H9 (cell line): ENCODE data around the gene KCTD4. TPM values are rescaled to one million over a fixed set of nuclear protein-coding genes. Genes with fewer than 3 reads are reported as not detected.

Source experiments
- DNase-seq: peaks from one replicate; pipeline ENCODE4 v3.0.0-alpha.2; 2017
- H2AFZ ChIP-seq: one replicate; pipeline ENCODE4 v1.6.1; 2013; ENCODE audit warnings: mild to moderate bottlenecking, low read length, control low read depth, moderate library complexity
- H2AK5ac ChIP-seq: 2 replicates; pipeline ENCODE4 v1.6.1; 2013; ENCODE audit warnings: low read length, control low read depth, mixed read lengths; ENCODE audit not compliant: insufficient read length
- H2BK120ac ChIP-seq: one replicate; pipeline ENCODE4 v1.6.1; 2013; ENCODE audit warnings: low read depth, mild to moderate bottlenecking, low read length, control low read depth, inconsistent platforms; ENCODE audit not compliant: poor library complexity, severe bottlenecking
- H2BK12ac ChIP-seq: 2 replicates; pipeline ENCODE4 v1.6.1; 2013; ENCODE audit warnings: low read length, control low read depth, mixed read lengths, low read depth; ENCODE audit not compliant: insufficient read length
- H2BK15ac ChIP-seq: 2 replicates; pipeline ENCODE4 v1.6.1; 2013; ENCODE audit warnings: low read depth, low read length, control low read depth
- H2BK20ac ChIP-seq: one replicate; pipeline ENCODE4 v1.6.1; 2013; ENCODE audit warnings: low read depth, mild to moderate bottlenecking, low read length, control low read depth, inconsistent platforms; ENCODE audit not compliant: poor library complexity, severe bottlenecking
- H2BK5ac ChIP-seq: 2 replicates; pipeline ENCODE4 v1.6.1; 2013; ENCODE audit warnings: low read length, control low read depth, mixed read lengths; ENCODE audit not compliant: insufficient read length
- H3K14ac ChIP-seq: 2 replicates; pipeline ENCODE4 v1.6.1; 2013; ENCODE audit warnings: low read length, control low read depth; ENCODE audit not compliant: insufficient read depth
- H3K18ac ChIP-seq: 2 replicates; pipeline ENCODE4 v1.6.1; 2013; ENCODE audit warnings: low read depth, mild to moderate bottlenecking, mixed read lengths, low read length, control low read depth; ENCODE audit not compliant: insufficient read length
- H3K23ac ChIP-seq: 2 replicates; pipeline ENCODE4 v1.6.1; 2013; ENCODE audit warnings: low read length, control low read depth, mixed read lengths, low read depth; ENCODE audit not compliant: insufficient read length
- H3K23me2 ChIP-seq: 2 replicates; pipeline ENCODE4 v1.6.1; 2013; ENCODE audit warnings: low read depth, mild to moderate bottlenecking, mixed read lengths, low read length, control low read depth; ENCODE audit not compliant: insufficient read length, poor library complexity, severe bottlenecking
- H3K27ac ChIP-seq: 2 replicates; pipeline ENCODE4 v1.5.1; 2013; ENCODE audit warnings: low read length, control low read depth, mixed read lengths, low read depth; ENCODE audit not compliant: insufficient read length
- H3K27me3 ChIP-seq: 2 replicates; pipeline ENCODE4 v1.6.1; 2013; ENCODE audit warnings: low read length, control low read depth, inconsistent platforms; ENCODE audit not compliant: insufficient read depth
- H3K4ac ChIP-seq: 2 replicates; pipeline ENCODE4 v1.6.1; 2013; ENCODE audit warnings: low read depth, mild to moderate bottlenecking, control low read depth, inconsistent platforms, low read length, moderate library complexity
- H3K4me1 ChIP-seq: 2 replicates; pipeline ENCODE4 v1.6.1; 2013; ENCODE audit warnings: low read length, control low read depth, inconsistent platforms; ENCODE audit not compliant: insufficient read depth
- H3K4me2 ChIP-seq: 2 replicates; pipeline ENCODE4 v1.6.1; 2013; ENCODE audit warnings: low read length, control low read depth, mixed read lengths; ENCODE audit not compliant: insufficient read length, insufficient read depth
- H3K56ac ChIP-seq: 2 replicates; pipeline ENCODE4 v1.6.1; 2013; ENCODE audit warnings: low read depth, mild to moderate bottlenecking, mixed read lengths, low read length, control low read depth; ENCODE audit not compliant: insufficient read length
- H3K79me1 ChIP-seq: 2 replicates; pipeline ENCODE4 v1.6.1; 2013; ENCODE audit warnings: low read depth, mild to moderate bottlenecking, moderate library complexity, low read length, control low read depth, inconsistent platforms; ENCODE audit not compliant: insufficient read depth, poor library complexity, severe bottlenecking
- H3K79me2 ChIP-seq: 2 replicates; pipeline ENCODE4 v1.6.1; 2013; ENCODE audit warnings: low read length, control low read depth, inconsistent platforms; ENCODE audit not compliant: insufficient read depth
- H3K9ac ChIP-seq: 2 replicates; pipeline ENCODE4 v1.6.1; 2013; ENCODE audit warnings: low read length, control low read depth, mixed read lengths; ENCODE audit not compliant: insufficient read length; ENCODE audit errors: extremely low read depth
- H3K9me3 ChIP-seq: one replicate; pipeline ENCODE4 v1.6.1; 2013; ENCODE audit warnings: low read depth, low read length, inconsistent platforms; ENCODE audit not compliant: control insufficient read depth
- H3T11ph ChIP-seq: one replicate; pipeline ENCODE4 v1.6.1; 2013; ENCODE audit warnings: mild to moderate bottlenecking, low read length, control low read depth, inconsistent platforms
- H4K20me1 ChIP-seq: one replicate; pipeline ENCODE4 v1.6.1; 2013; ENCODE audit not compliant: control insufficient read depth, insufficient read length, insufficient read depth
- H4K5ac ChIP-seq: 2 replicates; pipeline ENCODE4 v1.6.1; 2013; ENCODE audit warnings: low read depth, mild to moderate bottlenecking, mixed read lengths, low read length, control low read depth; ENCODE audit not compliant: insufficient read length
- H4K8ac ChIP-seq: replicated peaks from 2 replicates; pipeline ENCODE4 v1.6.1; 2013; ENCODE audit warnings: low read length, control low read depth, mixed read lengths, low read depth; ENCODE audit not compliant: insufficient read length
- H4K91ac ChIP-seq: 2 replicates; pipeline ENCODE4 v1.6.1; 2013; ENCODE audit warnings: low read depth, mild to moderate bottlenecking, moderate library complexity, mixed read lengths, low read length, control low read depth; ENCODE audit not compliant: insufficient read length
- H3K27ac Mint-ChIP-seq, 3 experiments: 2 replicates in 2 of 3; 3 replicates in 1 of 3; pipeline ENCODE4 v1.8.0; 2020 to 2021; ENCODE audit warnings: mixed read lengths in 3 of 3, mild to moderate bottlenecking in 1 of 3, moderate library complexity in 1 of 3
- H3K27me3 Mint-ChIP-seq: 2 replicates; pipeline ENCODE4 v1.8.0; 2021; ENCODE audit warnings: low read depth, mild to moderate bottlenecking, moderate library complexity, mixed read lengths
- H3K36me3 Mint-ChIP-seq, 3 experiments: 2 replicates in 2 of 3; 3 replicates in 1 of 3; pipeline ENCODE4 v1.8.0; 2020 to 2021; ENCODE audit warnings: low read depth in 3 of 3, mixed read lengths in 3 of 3; ENCODE audit not compliant: insufficient read depth in 1 of 3
- H3K4me1 Mint-ChIP-seq, 2 experiments: 2 replicates each; pipeline ENCODE4 v1.8.0; 2020; ENCODE audit warnings: mixed read lengths in 2 of 2
- H3K4me3 Mint-ChIP-seq, 2 experiments: 2 replicates in 1 of 2; 3 replicates in 1 of 2; pipeline ENCODE4 v1.8.0; 2020 to 2021; ENCODE audit warnings: mild to moderate bottlenecking in 2 of 2, mixed read lengths in 2 of 2, moderate library complexity in 1 of 2
- H3K9me3 Mint-ChIP-seq, 2 experiments: 2 replicates in 1 of 2; 3 replicates in 1 of 2; pipeline ENCODE4 v1.8.0; 2020; ENCODE audit warnings: mild to moderate bottlenecking in 2 of 2, mixed read lengths in 2 of 2, moderate library complexity in 1 of 2
- CTCF ChIP-seq: fragments of 200-600 bp; sonication (generic); conservative IDR thresholded peaks from 3 replicates; pipeline ENCODE4 v1.8.0; 2021; ENCODE audit warnings: antibody characterized with exemption, mild to moderate bottlenecking
- WGBS: extraction: QIAGEN DNeasy Blood & Tissue Kit; methylation state at CpG from one replicate; pipeline ENCODE4 v1.1.7; 2013; ENCODE audit warnings: missing lambda C conversion rate, low lambda C conversion rate, mixed read lengths; ENCODE audit not compliant: insufficient read length; ENCODE audit errors: extremely low coverage; 5-methylcytosine and 5-hydroxymethylcytosine counted together
- total RNA-seq: library from RNA; stranded (reverse); gene quantifications from 2 replicates; pipeline ENCODE4 v1.2.1, GENCODE V29; 2021

KCTD4 gene
- total RNA-seq, 1 experiment from 2014 or later: not detected

GRCh38 chr13:45198924-45199323, 1.9 kb downstream of the KCTD4 start:
- no peak overlapping the region for H4K5ac ChIP-seq
- no peak overlapping the region for H2AK5ac ChIP-seq
- no CpG with 5 or more reads among the region's 3 CpGs for WGBS
- no peaks in the 10 kb centered on the region for H3K79me2 ChIP-seq
- H2BK120ac ChIP-seq: no peak overlapping the region
- no peak overlapping the region for H2BK5ac ChIP-seq
- H3K18ac ChIP-seq: no peak overlapping the region
- no peak overlapping the region for H3K56ac ChIP-seq
- no peak overlapping the region for H3K4ac ChIP-seq
- H4K91ac ChIP-seq: no peak overlapping the region
- H3K14ac ChIP-seq: no peak overlapping the region
- no peak overlapping the region for H2AFZ ChIP-seq
- H3K9me3 Mint-ChIP-seq: no peaks in the 10 kb centered on the region
- no peak for TF ChIP-seq CTCF
- no peak overlapping the region for H4K8ac ChIP-seq
- H2BK20ac ChIP-seq: no peak overlapping the region
- no peak overlapping the region for H3K9ac ChIP-seq
- no peaks in the 10 kb centered on the region for H3K23me2 ChIP-seq
- H3T11ph ChIP-seq: no peak overlapping the region
- peaks cover 1 to 12% (median 4%) of the 10 kb centered on the region in 3 experiments; a peak in 4 of 7 replicates for H3K36me3 Mint-ChIP-seq
- H3K27me3 ChIP-seq: no peaks in the 10 kb centered on the region
- no peak overlapping the region for H3K27ac ChIP-seq
- no peak overlapping the region for H2BK15ac ChIP-seq
- no peaks in the 10 kb centered on the region for H3K4me1 ChIP-seq
- peaks cover 14 to 23% of the 10 kb centered on the region in 2 experiments for H3K4me1 Mint-ChIP-seq
- no peak overlapping the region for H3K23ac ChIP-seq
- H3K79me1 ChIP-seq: no peaks in the 10 kb centered on the region
- H3K27me3 Mint-ChIP-seq: no peaks in the 10 kb centered on the region
- no peak overlapping the region; a peak in 1 of 7 replicates for H3K27ac Mint-ChIP-seq
- H3K4me3 Mint-ChIP-seq: no peak overlapping the region
- no peaks in the 10 kb centered on the region for H3K9me3 ChIP-seq
- no peak overlapping the region for H3K4me2 ChIP-seq
- DNase-seq: no peak
- H2BK12ac ChIP-seq: no peak overlapping the region
- H4K20me1 ChIP-seq: no peaks in the 10 kb centered on the region
